ENCODE measurements around the gene SPHKAP.

The SPHKAP gene

GRCh38 chr2:228135300-228135699 lies 46.2 kb downstream of the SPHKAP start:
- H3K27ac ChIP-seq = no peak overlapping the region
- no peak for TF ChIP-seq CTCF (conservative IDR thresholded peaks at IDR 0.05; ENCODE audit: low read depth)
- CTCF ChIA-PET = interaction anchor here (0.6 kb wide), 3 partner anchors 45 to 394 kb away, joined by 3 to 4 read pairs (median 3); no protein-coding TSS in a partner anchor
- no peak for DNase-seq (ENCODE audit: low spot score)
- POLR2A ChIA-PET (ENCODE audit: low non-redundant PET) = no interaction called here

GRCh38 chr2:228131833-228132232 lies 49.7 kb downstream of the SPHKAP start:
- ChIA-PET CTCF (no interaction called here), POLR2A (ENCODE audit: low non-redundant PET) (no interaction called here)
- no peak for TF ChIP-seq CTCF (conservative IDR thresholded peaks at IDR 0.05; ENCODE audit: low read depth)
- DNase-seq (ENCODE audit: low spot score) = no peak
- H3K27ac ChIP-seq = no peak overlapping the region

GRCh38 chr2:228126401-228126800 lies 55.1 kb downstream of the SPHKAP start:
- no peak for DNase-seq (ENCODE audit: low spot score)
- no peak overlapping the region for H3K27ac ChIP-seq
- ChIA-PET POLR2A (ENCODE audit: low non-redundant PET) (interaction anchor here (0.6 kb wide), 1 partner anchor 33 kb away, joined by 6 read pairs; no protein-coding TSS in a partner anchor), CTCF (interaction anchor here (0.6 kb wide), 1 partner anchor 32 kb away, joined by 4 read pairs; no protein-coding TSS in a partner anchor)
- no peak for TF ChIP-seq CTCF (conservative IDR thresholded peaks at IDR 0.05; ENCODE audit: low read depth)

GRCh38 chr2:228118940-228119339 lies 62.5 kb downstream of the SPHKAP start:
- POLR2A ChIA-PET (ENCODE audit: low non-redundant PET) = no interaction called here
- CTCF ChIA-PET = no interaction called here
- TF ChIP-seq CTCF (conservative IDR thresholded peaks at IDR 0.05; ENCODE audit: low read depth) = no peak
- no peak for DNase-seq (ENCODE audit: low spot score)
- no peak overlapping the region for H3K27ac ChIP-seq

- ChIA-PET POLR2A (ENCODE audit: low non-redundant PET) (no interaction called here), CTCF (no interaction called here)
- no peak for DNase-seq (ENCODE audit: low spot score)
Measured at GRCh38 chr2:228107846-228108245, 73.6 kb downstream of the SPHKAP start.

GRCh38 chr2:228105526-228106250 lies 75.8 kb downstream of the SPHKAP start:
- CTCF ChIA-PET = interaction anchor here (0.6 kb wide), 1 partner anchor 29 kb away, joined by 4 read pairs; no protein-coding TSS in a partner anchor
- no peak overlapping the region for H3K27ac ChIP-seq
- TF ChIP-seq CTCF (conservative IDR thresholded peaks at IDR 0.05; ENCODE audit: low read depth) = no peak
- POLR2A ChIA-PET (ENCODE audit: low non-redundant PET) = no interaction called here
- DNase-seq (ENCODE audit: low spot score) = no peak

More at GRCh38 chr2:228107846-228108245, 73.6 kb downstream of the SPHKAP start:
- no peak overlapping the region for H3K27ac ChIP-seq
- no peak for TF ChIP-seq CTCF (conservative IDR thresholded peaks at IDR 0.05; ENCODE audit: low read depth)
